BLaER1 treated with 17β-estradiol and CSF1 and Interleukin-3, amounts not matched to agents 10 nM and 100 nM (cell line): ENCODE measurements around the gene RELL1.
A peak's percentile ranks its signal among the peaks of the same experiment; 100 is the strongest.

ENCODE experiments used
- H3K27ac ChIP-seq, 11 experiments: shearing (Covaris generic); formaldehyde crosslinking; 2 replicates each; pipeline ENCODE4 v1.8.1; 2022
- H3K27me3 ChIP-seq, 11 experiments: shearing (Covaris generic); formaldehyde crosslinking; 2 replicates each; pipeline ENCODE4 v1.8.1; 2022
- H3K36me3 ChIP-seq, 11 experiments: shearing (Covaris generic); formaldehyde crosslinking; 2 replicates each; pipeline ENCODE4 v1.8.1; 2022
- H3K4me1 ChIP-seq, 10 experiments: shearing (Covaris generic); formaldehyde crosslinking; 2 replicates each; pipeline ENCODE4 v1.8.1; 2022
- H3K4me2 ChIP-seq, 11 experiments: shearing (Covaris generic); formaldehyde crosslinking; 2 replicates each; pipeline ENCODE4 v1.8.1; 2022
- H3K4me3 ChIP-seq, 10 experiments: shearing (Covaris generic); formaldehyde crosslinking; 2 replicates each; pipeline ENCODE4 v1.8.1; 2022
- H3K9ac ChIP-seq, 11 experiments: shearing (Covaris generic); formaldehyde crosslinking; 2 replicates each; pipeline ENCODE4 v1.8.1; 2022
- H3K9me3 ChIP-seq, 11 experiments: shearing (Covaris generic); formaldehyde crosslinking; replicated peaks in 1 of 11; 2 replicates each; pipeline ENCODE4 v1.8.1; 2022
- H4K20me1 ChIP-seq, 11 experiments: shearing (Covaris generic); formaldehyde crosslinking; 2 replicates each; pipeline ENCODE4 v1.8.1; 2022
- Cebpa-rat ChIP-seq, 11 experiments: shearing (Covaris generic); IDR thresholded peaks; 2 replicates each; pipeline ENCODE4 v1.8.1; 2022

RELL1 gene

DNA sequence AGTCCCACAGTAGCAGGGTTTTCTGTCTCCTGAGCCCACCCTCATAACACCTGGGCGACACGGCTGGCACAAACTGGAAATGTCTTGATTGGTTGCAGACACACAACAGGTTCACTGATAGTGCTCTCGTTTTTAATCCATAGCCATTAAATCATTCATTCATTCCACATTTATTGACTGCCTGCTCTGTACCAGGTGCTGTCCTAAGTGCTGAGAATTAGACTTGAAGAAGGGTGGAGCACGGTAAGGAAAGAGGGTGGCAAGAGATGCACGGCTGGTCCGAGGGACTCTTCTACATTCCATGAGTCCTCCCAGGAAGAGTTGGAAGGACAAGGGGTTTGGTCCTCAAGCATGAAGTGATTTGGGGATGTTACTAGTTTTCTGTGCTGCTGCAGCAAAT, 100.0 kb downstream of the RELL1 start:
- H3K4me2 ChIP-seq, result no peak overlapping the region
- no peaks in the 10 kb centered on the region for H3K27me3 ChIP-seq
- H4K20me1 ChIP-seq, result no peaks in the 10 kb centered on the region
- TF ChIP-seq Cebpa-rat (IDR thresholded peaks at IDR 0.05), result no peak
- H3K9ac ChIP-seq, result no peak overlapping the region
- no peak overlapping the region for H3K4me3 ChIP-seq
- H3K9me3 ChIP-seq, result peaks cover 5 to 12% (median 9%) of the 10 kb centered on the region in 11 experiments; a peak in 18 of 22 replicates
- no peaks in the 10 kb centered on the region for H3K36me3 ChIP-seq
- H3K27ac ChIP-seq, result no peak overlapping the region
- peaks cover 7 to 12% (median 10%) of the 10 kb centered on the region in 10 experiments for H3K4me1 ChIP-seq

- no peaks in the 10 kb centered on the region; a peak in 1 of 22 replicates for H3K36me3 ChIP-seq
- H3K27me3 ChIP-seq, result no peaks in the 10 kb centered on the region
- H3K4me1 ChIP-seq, result peaks cover 7 to 12% (median 10%) of the 10 kb centered on the region in 10 experiments
- H3K9ac ChIP-seq, result no peak overlapping the region; a peak in 1 of 22 replicates
- no peak overlapping the region for H3K4me3 ChIP-seq
- no peaks in the 10 kb centered on the region for H4K20me1 ChIP-seq
- H3K9me3 ChIP-seq, result peaks cover 21 to 28% (median 24%) of the 10 kb centered on the region in 11 experiments
- no peak overlapping the region for H3K27ac ChIP-seq
- TF ChIP-seq Cebpa-rat (IDR thresholded peaks at IDR 0.05), result no peak
- peak overlapping the region; percentile 45 to 81 (median 65) for H3K4me2 ChIP-seq
Measured at GRCh38 chr4:37584493-37585060, 101.6 kb downstream of the RELL1 start.

DNA sequence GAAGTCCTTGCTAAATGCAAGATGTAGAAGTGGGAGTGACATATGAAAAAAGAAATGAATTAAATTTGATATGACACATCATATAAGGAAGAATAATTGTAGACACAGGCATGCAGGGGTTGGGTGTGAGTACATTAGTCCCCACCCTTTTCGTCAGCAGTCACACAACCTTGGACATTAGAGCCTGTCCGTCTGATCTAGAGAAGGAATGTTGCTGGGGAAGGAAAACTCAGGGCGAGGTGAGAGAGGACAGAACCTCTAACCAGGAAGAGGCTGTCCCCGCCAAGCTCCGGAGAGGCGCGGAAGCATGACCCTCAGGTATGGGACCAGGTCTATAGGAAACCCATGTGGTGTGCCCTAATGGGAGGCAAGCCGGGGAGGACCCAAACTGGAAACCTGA, 102.1 kb downstream of the RELL1 start:
- H3K36me3 ChIP-seq, result no peaks in the 10 kb centered on the region; a peak in 1 of 22 replicates
- peaks cover 21 to 32% (median 28%) of the 10 kb centered on the region in 11 experiments for H3K9me3 ChIP-seq
- H3K4me3 ChIP-seq, result no peak overlapping the region
- H4K20me1 ChIP-seq, result no peaks in the 10 kb centered on the region
- TF ChIP-seq Cebpa-rat (IDR thresholded peaks at IDR 0.05), result no peak
- H3K27ac ChIP-seq, result no peak overlapping the region
- no peak overlapping the region; a peak in 1 of 22 replicates for H3K9ac ChIP-seq
- peaks cover 7 to 12% (median 10%) of the 10 kb centered on the region in 10 experiments for H3K4me1 ChIP-seq
- no peaks in the 10 kb centered on the region for H3K27me3 ChIP-seq
- peak overlapping the region; percentile 45 to 81 (median 65) for H3K4me2 ChIP-seq

DNA sequence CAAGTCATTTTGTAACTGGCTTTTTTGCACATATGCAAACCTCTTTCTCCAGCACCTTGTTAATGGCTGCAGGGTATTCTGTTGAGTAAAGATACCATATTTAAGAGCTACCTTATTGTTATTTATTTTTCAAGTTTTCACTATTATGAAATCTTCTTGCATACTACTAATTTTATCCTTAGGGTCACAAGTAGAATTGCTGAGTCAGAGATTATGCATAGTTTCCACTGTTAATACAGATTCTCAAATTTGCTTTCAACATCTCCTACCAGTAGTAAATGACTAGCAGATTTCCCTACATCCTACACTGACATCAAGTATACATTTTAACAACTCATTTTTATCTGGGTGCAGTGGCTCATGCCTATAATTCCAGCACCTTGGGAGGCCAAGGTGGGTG, 112.6 kb downstream of the RELL1 start:
- no peak for TF ChIP-seq Cebpa-rat (IDR thresholded peaks at IDR 0.05)

GRCh38 chr4:37568489-37568888, 117.7 kb downstream of the RELL1 start:
- no peak overlapping the region for H3K4me3 ChIP-seq
- no peak for TF ChIP-seq Cebpa-rat (IDR thresholded peaks at IDR 0.05)

More for the DNA sequence above, 112.6 kb downstream of the RELL1 start:
- Histone ChIP-seq H3K36me3 (no peaks in the 10 kb centered on the region), H3K27ac (no peak overlapping the region), H3K9ac (no peak overlapping the region), H3K4me3 (no peak overlapping the region), H3K9me3 (peaks cover 0 to under 1% (median 0%) of the 10 kb centered on the region in 11 experiments; a peak in 1 of 22 replicates), H3K4me2 (no peak overlapping the region), H3K4me1 (peaks cover 0 to 3% (median under 1%) of the 10 kb centered on the region in 10 experiments; a peak in 8 of 20 replicates), H4K20me1 (no peaks in the 10 kb centered on the region), H3K27me3 (no peaks in the 10 kb centered on the region)

GRCh38 chr4:37567836-37568235, 118.3 kb downstream of the RELL1 start:
- Histone ChIP-seq H4K20me1 (no peaks in the 10 kb centered on the region), H3K27ac (no peak overlapping the region), H3K4me3 (no peak overlapping the region), H3K9ac (no peak overlapping the region), H3K36me3 (no peaks in the 10 kb centered on the region), H3K9me3 (no peaks in the 10 kb centered on the region; a peak in 1 of 22 replicates), H3K4me2 (peak overlapping the region in 3 of 11 experiments; percentile 4 to 46 (median 33); a peak in 5 of 22 replicates), H3K4me1 (peaks cover 0 to 15% (median 6%) of the 10 kb centered on the region in 10 experiments; a peak in 9 of 20 replicates), H3K27me3 (no peaks in the 10 kb centered on the region)
- no peak for TF ChIP-seq Cebpa-rat (IDR thresholded peaks at IDR 0.05)

More at GRCh38 chr4:37568489-37568888, 117.7 kb downstream of the RELL1 start:
- Histone ChIP-seq H3K36me3 (no peaks in the 10 kb centered on the region), H3K27ac (no peak overlapping the region), H4K20me1 (no peaks in the 10 kb centered on the region), H3K27me3 (no peaks in the 10 kb centered on the region), H3K9ac (no peak overlapping the region), H3K4me2 (peak overlapping the region in 4 of 11 experiments; percentile 4 to 46 (median 24); a peak in 5 of 22 replicates), H3K4me1 (peaks cover 0 to 15% (median 6%) of the 10 kb centered on the region in 10 experiments; a peak in 9 of 20 replicates), H3K9me3 (no peaks in the 10 kb centered on the region; a peak in 1 of 22 replicates)

DNA sequence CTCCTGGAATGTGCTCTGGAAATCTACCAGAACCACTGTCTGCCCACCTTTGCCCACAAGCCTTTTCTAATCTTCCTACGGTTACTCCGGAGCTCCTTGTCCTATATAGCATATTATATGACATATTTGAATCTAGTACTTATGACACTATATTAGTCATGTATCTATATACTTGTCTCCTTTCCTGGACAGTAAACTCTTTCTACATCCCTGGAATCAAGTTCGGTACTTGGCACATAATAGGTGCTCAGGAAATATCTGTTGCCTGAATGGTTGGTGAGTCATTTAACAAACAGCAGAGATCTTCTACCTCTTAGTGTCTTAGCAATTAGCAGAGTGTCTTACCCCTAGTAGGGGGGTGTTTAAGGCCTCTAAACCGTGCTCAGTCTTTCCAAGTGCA, 123.6 kb downstream of the RELL1 start:
- Histone ChIP-seq H3K27ac (no peak overlapping the region), H3K4me1 (peaks cover 0 to 3% (median 0%) of the 10 kb centered on the region in 10 experiments; a peak in 2 of 20 replicates), H3K4me2 (no peak overlapping the region), H4K20me1 (no peaks in the 10 kb centered on the region), H3K9me3 (no peaks in the 10 kb centered on the region), H3K9ac (no peak overlapping the region), H3K4me3 (no peak overlapping the region), H3K36me3 (no peaks in the 10 kb centered on the region), H3K27me3 (no peaks in the 10 kb centered on the region)
- no peak for TF ChIP-seq Cebpa-rat (IDR thresholded peaks at IDR 0.05)

DNA sequence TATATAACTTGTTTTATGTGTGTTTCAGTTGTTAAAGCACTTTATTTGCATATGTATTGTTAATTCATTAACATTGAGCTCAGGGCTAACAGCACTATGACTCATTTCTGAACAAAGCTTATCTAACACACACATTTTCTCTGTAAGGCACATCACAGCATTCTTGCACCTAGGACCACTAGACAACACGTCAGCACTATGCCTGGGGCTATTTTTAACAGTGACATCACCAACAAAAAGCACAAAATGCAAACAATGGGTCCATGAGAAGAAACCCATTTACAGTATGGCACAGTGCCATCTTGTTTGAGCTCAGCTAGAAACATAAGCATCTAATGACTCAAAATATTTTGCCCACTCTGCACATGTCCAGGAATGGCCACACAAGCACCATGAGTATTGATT, 124.4 kb downstream of the RELL1 start:
- H3K27ac ChIP-seq, result no peak overlapping the region
- H3K4me1 ChIP-seq, result no peaks in the 10 kb centered on the region
- H3K27me3 ChIP-seq, result no peaks in the 10 kb centered on the region
- H4K20me1 ChIP-seq, result no peaks in the 10 kb centered on the region
- H3K9ac ChIP-seq, result no peak overlapping the region
- H3K4me2 ChIP-seq, result no peak overlapping the region
- H3K36me3 ChIP-seq, result no peaks in the 10 kb centered on the region
- H3K9me3 ChIP-seq, result no peaks in the 10 kb centered on the region
- no peak for TF ChIP-seq Cebpa-rat (IDR thresholded peaks at IDR 0.05)
- no peak overlapping the region for H3K4me3 ChIP-seq

- no peak overlapping the region for H3K27ac ChIP-seq
- H3K9ac ChIP-seq, result no peak overlapping the region
- no peak overlapping the region for H3K4me3 ChIP-seq
- no peaks in the 10 kb centered on the region for H3K27me3 ChIP-seq
- no peaks in the 10 kb centered on the region for H3K4me1 ChIP-seq
- H3K4me2 ChIP-seq, result no peak overlapping the region
- H3K36me3 ChIP-seq, result no peaks in the 10 kb centered on the region
- TF ChIP-seq Cebpa-rat (IDR thresholded peaks at IDR 0.05), result no peak
- no peaks in the 10 kb centered on the region for H3K9me3 ChIP-seq
- H4K20me1 ChIP-seq, result no peaks in the 10 kb centered on the region
Measured at GRCh38 chr4:37561196-37561802, 124.9 kb downstream of the RELL1 start.
